Measurements from ENCODE around the gene ASAP2. TPM values are rescaled to one million over a fixed set of nuclear protein-coding genes. Genes with fewer than 3 reads are reported as not detected.

ASAP2 gene
- total RNA-seq, 1 experiment from 2014 or later = 12.6 TPM

- H3K4me1 ChIP-seq (ENCODE audit: insufficient read depth, low read length) = no peaks in the 10 kb centered on the region
- H3K27me3 ChIP-seq (ENCODE audit: insufficient read depth, low read length) = no peaks in the 10 kb centered on the region; the same call in 1 of the 2 replicates
- H2AFZ ChIP-seq (ENCODE audit: low read length) = no peak overlapping the region
- H3K14ac ChIP-seq (ENCODE audit: insufficient read depth, low read length) = no peak overlapping the region
- H4K91ac ChIP-seq (ENCODE audit: insufficient read length, low read depth, low read length) = no peak overlapping the region
- H2BK120ac ChIP-seq (ENCODE audit: low read depth, low read length, poor library complexity, severe bottlenecking) = no peak overlapping the region
- WGBS (ENCODE audit: extremely low coverage, insufficient read length, low lambda C conversion rate) = no CpG with 5 or more reads among the region's 5 CpGs
- H3K4ac ChIP-seq (ENCODE audit: low read depth, low read length) = no peak overlapping the region
- no peak overlapping the region for H2BK15ac ChIP-seq (ENCODE audit: low read depth, low read length)
- no peak overlapping the region for H3K27ac Mint-ChIP-seq
- H3K23me2 ChIP-seq (ENCODE audit: insufficient read length, low read depth, low read length, poor library complexity, severe bottlenecking) = no peaks in the 10 kb centered on the region
- H3K4me3 Mint-ChIP-seq = no peak overlapping the region
- H3K18ac ChIP-seq (ENCODE audit: insufficient read length, low read depth, low read length) = no peak overlapping the region
- H3K79me2 ChIP-seq (ENCODE audit: insufficient read depth, low read length) = no peaks in the 10 kb centered on the region
- no peaks in the 10 kb centered on the region for H3K9me3 Mint-ChIP-seq
- no peak overlapping the region for H2AK5ac ChIP-seq (ENCODE audit: insufficient read length, low read length)
- H2BK12ac ChIP-seq (ENCODE audit: insufficient read length, low read depth, low read length) = no peak overlapping the region
- no peaks in the 10 kb centered on the region for H3K9me3 ChIP-seq (ENCODE audit: control insufficient read depth, low read depth, low read length)
- H3K23ac ChIP-seq (ENCODE audit: insufficient read length, low read depth, low read length) = no peak overlapping the region
- no peak overlapping the region for H3K27ac ChIP-seq (ENCODE audit: insufficient read length, low read depth, low read length)
- no peak overlapping the region for H4K8ac ChIP-seq (replicated peaks; ENCODE audit: insufficient read length, low read depth, low read length)
- no peak overlapping the region for H2BK20ac ChIP-seq (ENCODE audit: low read depth, low read length, poor library complexity, severe bottlenecking)
- H3K4me1 Mint-ChIP-seq = peaks cover 5 to 7% of the 10 kb centered on the region in 2 experiments; a peak in 2 of 4 replicates
- H3K56ac ChIP-seq (ENCODE audit: insufficient read length, low read depth, low read length) = no peak overlapping the region
- no peak overlapping the region for H2BK5ac ChIP-seq (ENCODE audit: insufficient read length, low read length)
- H3K4me2 ChIP-seq (ENCODE audit: insufficient read depth, insufficient read length, low read length) = no peak overlapping the region
- no peak for TF ChIP-seq CTCF (conservative IDR thresholded peaks at IDR 0.05)
- no peaks in the 10 kb centered on the region for H4K20me1 ChIP-seq (ENCODE audit: control insufficient read depth, insufficient read depth, insufficient read length)
- DNase-seq = no peak
- H3K79me1 ChIP-seq (ENCODE audit: insufficient read depth, low read depth, low read length, poor library complexity, severe bottlenecking) = no peaks in the 10 kb centered on the region
- no peak overlapping the region for H3K9ac ChIP-seq (ENCODE audit: extremely low read depth, insufficient read length, low read length)
- H3K36me3 Mint-ChIP-seq (ENCODE audit: insufficient read depth in 1 of 3, low read depth in 3 of 3) = no peaks in the 10 kb centered on the region
- no peak overlapping the region for H4K5ac ChIP-seq (ENCODE audit: insufficient read length, low read depth, low read length)
- H3T11ph ChIP-seq (ENCODE audit: low read length) = no peak overlapping the region
- H3K27me3 Mint-ChIP-seq (ENCODE audit: low read depth) = peaks cover 10% of the 10 kb centered on the region
Measured at GRCh38 chr2:9197916-9198315, 8.7 kb upstream of the ASAP2 start.

All from H9 (cell line).